Measurements from ENCODE around the gene NPEPL1. TPM values are rescaled to one million over a fixed set of nuclear protein-coding genes. Genes with fewer than 3 reads are reported as not detected.

Gene NPEPL1
- total RNA-seq, 1 donor from 2014 or later, result 31.3 TPM

DNA sequence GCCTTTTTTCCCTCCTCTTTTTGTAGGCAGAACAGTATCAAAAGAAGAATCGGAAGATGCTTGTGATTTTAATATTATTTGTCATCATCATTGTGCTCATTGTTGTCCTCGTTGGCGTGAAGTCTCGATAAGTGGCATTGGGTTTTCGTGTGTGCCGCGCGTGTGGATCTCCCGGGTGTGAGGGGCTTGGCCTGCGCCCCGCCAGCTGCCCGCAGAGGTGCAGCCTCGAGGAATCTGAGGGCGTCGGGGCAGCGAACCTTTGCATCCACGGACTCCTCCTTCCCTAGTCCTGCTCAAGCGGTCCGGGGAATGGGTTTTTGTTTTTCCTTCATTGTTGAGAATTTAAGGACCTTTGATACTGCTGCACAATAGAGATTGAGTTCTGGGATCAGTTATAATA is 16.4 kb upstream of the NPEPL1 start:
- no peaks in the 10 kb centered on the region for H3K27me3 Mint-ChIP-seq (ENCODE audit: low read depth)
- no peak for DNase-seq (ENCODE audit: low spot score)
- TF ChIP-seq, protein P1, sequence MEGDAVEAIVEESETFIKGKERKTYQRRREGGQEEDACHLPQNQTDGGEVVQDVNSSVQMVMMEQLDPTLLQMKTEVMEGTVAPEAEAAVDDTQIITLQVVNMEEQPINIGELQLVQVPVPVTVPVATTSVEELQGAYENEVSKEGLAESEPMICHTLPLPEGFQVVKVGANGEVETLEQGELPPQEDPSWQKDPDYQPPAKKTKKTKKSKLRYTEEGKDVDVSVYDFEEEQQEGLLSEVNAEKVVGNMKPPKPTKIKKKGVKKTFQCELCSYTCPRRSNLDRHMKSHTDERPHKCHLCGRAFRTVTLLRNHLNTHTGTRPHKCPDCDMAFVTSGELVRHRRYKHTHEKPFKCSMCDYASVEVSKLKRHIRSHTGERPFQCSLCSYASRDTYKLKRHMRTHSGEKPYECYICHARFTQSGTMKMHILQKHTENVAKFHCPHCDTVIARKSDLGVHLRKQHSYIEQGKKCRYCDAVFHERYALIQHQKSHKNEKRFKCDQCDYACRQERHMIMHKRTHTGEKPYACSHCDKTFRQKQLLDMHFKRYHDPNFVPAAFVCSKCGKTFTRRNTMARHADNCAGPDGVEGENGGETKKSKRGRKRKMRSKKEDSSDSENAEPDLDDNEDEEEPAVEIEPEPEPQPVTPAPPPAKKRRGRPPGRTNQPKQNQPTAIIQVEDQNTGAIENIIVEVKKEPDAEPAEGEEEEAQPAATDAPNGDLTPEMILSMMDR (IDR thresholded peaks at IDR 0.05), result no peak
- H3K4me3 Mint-ChIP-seq (ENCODE audit: unreplicated experiment), result no peak overlapping the region
- no peak overlapping the region for H3K27ac Mint-ChIP-seq (ENCODE audit: unreplicated experiment)
- peaks cover 31% of the 10 kb centered on the region for H3K36me3 Mint-ChIP-seq (ENCODE audit: low read depth)
- no peaks in the 10 kb centered on the region for H3K9me3 Mint-ChIP-seq (ENCODE audit: low read depth)
- no peaks in the 10 kb centered on the region for H3K4me1 Mint-ChIP-seq (ENCODE audit: low read depth)

DNA sequence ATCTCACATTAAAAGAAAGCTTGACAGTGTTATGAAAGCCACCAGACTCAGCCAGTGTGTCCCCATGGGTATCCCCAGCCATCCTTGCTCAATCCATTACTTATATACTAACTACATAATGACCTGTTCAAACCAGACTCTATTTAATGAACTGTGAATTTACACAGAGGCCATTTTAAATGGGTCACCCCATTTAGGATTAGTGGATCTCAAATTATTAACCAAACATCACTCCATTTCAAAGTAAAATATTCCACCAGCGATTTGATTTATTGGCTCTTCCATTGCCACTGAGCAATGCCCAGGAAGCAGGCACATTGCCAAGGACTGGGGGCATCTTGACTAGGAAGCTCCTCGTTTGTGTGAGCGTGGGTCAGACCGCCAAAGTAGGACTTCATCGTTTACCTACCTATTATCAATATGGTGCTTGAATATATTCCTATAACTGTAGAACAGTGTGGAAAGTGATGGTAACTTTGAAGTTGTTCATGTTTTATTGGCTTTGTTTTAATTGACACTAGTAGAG is 15.5 kb upstream of the NPEPL1 start:
- H3K4me3 Mint-ChIP-seq (ENCODE audit: unreplicated experiment), result no peak overlapping the region
- peaks cover 30% of the 10 kb centered on the region for H3K36me3 Mint-ChIP-seq (ENCODE audit: low read depth)
- DNase-seq (ENCODE audit: low spot score), result no peak
- H3K9me3 Mint-ChIP-seq (ENCODE audit: low read depth), result no peaks in the 10 kb centered on the region
- TF ChIP-seq, protein P1 (IDR thresholded peaks at IDR 0.05), result no peak
- H3K4me1 Mint-ChIP-seq (ENCODE audit: low read depth), result no peaks in the 10 kb centered on the region
- H3K27me3 Mint-ChIP-seq (ENCODE audit: low read depth), result no peaks in the 10 kb centered on the region
- no peak overlapping the region for H3K27ac Mint-ChIP-seq (ENCODE audit: unreplicated experiment)

DNA sequence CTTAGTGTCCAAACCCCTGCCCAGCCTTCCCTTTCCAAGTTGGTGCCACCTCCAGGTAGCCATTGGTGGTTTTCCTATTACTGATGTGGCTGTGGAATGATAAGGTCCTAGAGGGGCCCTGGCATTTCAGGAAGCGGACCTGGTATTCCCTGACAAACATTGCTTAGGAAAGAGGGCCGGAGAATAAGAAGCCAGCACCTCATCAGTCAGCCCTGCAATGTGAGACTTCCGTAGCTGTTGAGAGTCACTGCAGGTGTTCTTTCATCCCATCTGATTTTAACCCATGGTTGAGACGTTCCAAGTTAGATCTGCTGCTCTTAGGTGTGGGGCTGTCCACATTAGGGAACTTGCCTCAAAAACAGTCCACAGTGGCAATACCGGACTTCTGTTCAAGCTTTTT is 14.8 kb upstream of the NPEPL1 start:
- DNase-seq (ENCODE audit: low spot score), result no peak
- Mint-ChIP-seq H3K27ac (ENCODE audit: unreplicated experiment) (no peak overlapping the region), H3K9me3 (ENCODE audit: low read depth) (no peaks in the 10 kb centered on the region), H3K27me3 (ENCODE audit: low read depth) (no peaks in the 10 kb centered on the region), H3K4me1 (ENCODE audit: low read depth) (no peaks in the 10 kb centered on the region), H3K36me3 (ENCODE audit: low read depth) (peaks cover 30% of the 10 kb centered on the region), H3K4me3 (ENCODE audit: unreplicated experiment) (no peak overlapping the region)
- TF ChIP-seq, protein P1 (IDR thresholded peaks at IDR 0.05), result no peak

DNA sequence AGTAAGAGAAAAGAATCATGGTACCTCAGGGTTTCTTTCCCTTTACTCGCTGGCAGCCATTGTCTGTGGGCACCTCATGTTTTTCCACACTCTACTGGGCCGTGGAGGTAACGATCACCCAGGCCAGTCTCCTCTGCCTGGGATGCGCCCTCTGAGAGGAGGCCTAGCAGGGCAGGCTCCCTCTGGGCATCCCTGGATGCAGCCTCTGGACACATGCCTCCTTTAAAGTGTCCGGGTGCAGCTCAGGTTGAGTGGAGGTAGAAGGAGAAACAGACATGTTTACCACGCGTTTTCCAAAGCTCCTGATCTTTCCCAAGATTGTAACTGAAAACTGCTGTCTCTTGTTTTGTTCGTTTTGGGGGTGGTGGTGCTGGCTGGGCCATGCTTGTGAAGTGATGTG is 13.8 kb upstream of the NPEPL1 start:
- no peak overlapping the region for H3K27ac Mint-ChIP-seq (ENCODE audit: unreplicated experiment)
- no peak overlapping the region for H3K4me3 Mint-ChIP-seq (ENCODE audit: unreplicated experiment)
- H3K4me1 Mint-ChIP-seq (ENCODE audit: low read depth), result no peaks in the 10 kb centered on the region
- no peaks in the 10 kb centered on the region for H3K9me3 Mint-ChIP-seq (ENCODE audit: low read depth)
- peaks cover 29% of the 10 kb centered on the region for H3K36me3 Mint-ChIP-seq (ENCODE audit: low read depth)
- DNase-seq (ENCODE audit: low spot score), result no peak
- TF ChIP-seq, protein P1 (IDR thresholded peaks at IDR 0.05), result no peak
- H3K27me3 Mint-ChIP-seq (ENCODE audit: low read depth), result no peaks in the 10 kb centered on the region

DNA sequence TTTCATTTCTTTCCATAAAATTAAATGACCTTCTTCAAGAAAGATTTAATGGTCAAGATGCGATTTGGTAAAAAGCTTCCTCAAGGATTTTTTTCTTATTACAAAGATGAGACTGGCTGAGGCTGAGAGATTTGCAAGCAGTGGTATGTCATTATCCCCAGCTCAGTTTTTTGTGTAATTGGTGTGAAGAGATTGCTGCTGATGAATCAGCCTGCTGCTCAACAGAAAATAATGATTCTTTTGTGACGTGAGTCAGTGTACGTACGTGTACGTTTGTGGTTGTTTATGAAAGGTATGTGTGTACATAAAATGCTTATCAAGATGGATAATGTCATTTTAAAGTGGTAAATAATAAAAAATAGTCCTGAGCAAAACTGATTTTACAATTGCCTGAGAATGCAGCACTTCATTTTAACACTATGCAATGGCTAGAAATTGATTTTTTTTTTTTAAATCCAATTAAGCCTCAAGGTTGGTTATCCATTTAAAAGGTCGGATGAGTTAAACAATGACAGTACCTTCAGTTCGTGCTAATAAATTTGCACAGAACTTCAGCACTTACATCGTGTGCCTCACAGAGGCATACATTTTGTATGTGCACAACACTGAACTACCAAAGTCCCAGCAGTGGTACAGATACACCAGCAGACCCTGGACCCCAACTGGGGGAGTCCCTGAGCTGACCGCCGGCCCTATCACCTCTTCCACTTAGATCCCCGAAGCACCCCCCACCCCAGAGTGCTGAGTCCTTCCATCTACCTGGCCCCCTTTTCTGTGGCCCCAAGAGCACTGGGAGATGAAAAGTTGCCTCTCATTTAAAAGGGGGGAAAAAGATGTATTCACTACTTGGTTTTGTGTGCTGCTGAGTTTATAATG is 9.7 kb upstream of the NPEPL1 start:
- no peaks in the 10 kb centered on the region for H3K27me3 Mint-ChIP-seq (ENCODE audit: low read depth)
- H3K27ac Mint-ChIP-seq (ENCODE audit: unreplicated experiment), result no peak overlapping the region
- no peak for DNase-seq (ENCODE audit: low spot score)
- H3K4me3 Mint-ChIP-seq (ENCODE audit: unreplicated experiment), result no peak overlapping the region
- H3K36me3 Mint-ChIP-seq (ENCODE audit: low read depth), result peaks cover 12% of the 10 kb centered on the region
- no peaks in the 10 kb centered on the region for H3K9me3 Mint-ChIP-seq (ENCODE audit: low read depth)
- no peaks in the 10 kb centered on the region for H3K4me1 Mint-ChIP-seq (ENCODE audit: low read depth)
- TF ChIP-seq, protein P1 (IDR thresholded peaks at IDR 0.05), result no peak
